AG09319 (cell line): ENCODE results near the gene ZDHHC11B.
"Not testable (repeated sequence)": the region's sequence is repeated elsewhere in the genome, so short reads cannot be mapped to it uniquely, and the experiment has no call there.

Experiments used
- DNase-seq: peaks from one replicate; pipeline ENCODE4 v3.0.0-alpha.2; 2010; ENCODE audit warnings: low read depth; ENCODE audit errors: extremely low read depth
- TF ChIP-seq, protein P1 (sequence below): IDR thresholded peaks from 2 replicates; pipeline ENCODE4 v1.5.1; 2011; ENCODE audit warnings: low read depth, mild to moderate bottlenecking, inconsistent platforms, low read length, moderate library complexity

ZDHHC11B gene

DNA sequence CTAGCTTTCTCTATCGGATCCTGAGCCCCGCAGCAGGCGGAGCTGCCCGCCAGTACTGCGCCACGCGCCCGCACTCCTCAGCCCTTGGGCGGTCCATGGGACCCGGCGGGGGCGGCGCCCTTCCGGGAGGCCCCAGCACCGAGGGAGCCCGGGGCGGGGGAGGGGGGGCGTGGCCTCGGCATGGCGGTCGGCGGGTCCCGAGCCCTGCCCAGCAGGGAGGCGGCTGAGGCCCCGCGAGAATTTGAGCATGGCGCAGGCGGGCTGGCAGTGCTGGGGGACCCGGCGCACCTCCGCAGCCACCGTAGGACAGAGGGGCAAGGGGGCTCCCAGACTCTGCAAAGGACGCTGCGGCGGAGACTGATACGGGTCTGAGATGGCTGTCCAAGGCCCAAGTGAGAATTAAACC is 6.8 kb downstream of the ZDHHC11B start:
- no peak for DNase-seq
- TF ChIP-seq, protein P1, sequence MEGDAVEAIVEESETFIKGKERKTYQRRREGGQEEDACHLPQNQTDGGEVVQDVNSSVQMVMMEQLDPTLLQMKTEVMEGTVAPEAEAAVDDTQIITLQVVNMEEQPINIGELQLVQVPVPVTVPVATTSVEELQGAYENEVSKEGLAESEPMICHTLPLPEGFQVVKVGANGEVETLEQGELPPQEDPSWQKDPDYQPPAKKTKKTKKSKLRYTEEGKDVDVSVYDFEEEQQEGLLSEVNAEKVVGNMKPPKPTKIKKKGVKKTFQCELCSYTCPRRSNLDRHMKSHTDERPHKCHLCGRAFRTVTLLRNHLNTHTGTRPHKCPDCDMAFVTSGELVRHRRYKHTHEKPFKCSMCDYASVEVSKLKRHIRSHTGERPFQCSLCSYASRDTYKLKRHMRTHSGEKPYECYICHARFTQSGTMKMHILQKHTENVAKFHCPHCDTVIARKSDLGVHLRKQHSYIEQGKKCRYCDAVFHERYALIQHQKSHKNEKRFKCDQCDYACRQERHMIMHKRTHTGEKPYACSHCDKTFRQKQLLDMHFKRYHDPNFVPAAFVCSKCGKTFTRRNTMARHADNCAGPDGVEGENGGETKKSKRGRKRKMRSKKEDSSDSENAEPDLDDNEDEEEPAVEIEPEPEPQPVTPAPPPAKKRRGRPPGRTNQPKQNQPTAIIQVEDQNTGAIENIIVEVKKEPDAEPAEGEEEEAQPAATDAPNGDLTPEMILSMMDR, result no peak

DNA sequence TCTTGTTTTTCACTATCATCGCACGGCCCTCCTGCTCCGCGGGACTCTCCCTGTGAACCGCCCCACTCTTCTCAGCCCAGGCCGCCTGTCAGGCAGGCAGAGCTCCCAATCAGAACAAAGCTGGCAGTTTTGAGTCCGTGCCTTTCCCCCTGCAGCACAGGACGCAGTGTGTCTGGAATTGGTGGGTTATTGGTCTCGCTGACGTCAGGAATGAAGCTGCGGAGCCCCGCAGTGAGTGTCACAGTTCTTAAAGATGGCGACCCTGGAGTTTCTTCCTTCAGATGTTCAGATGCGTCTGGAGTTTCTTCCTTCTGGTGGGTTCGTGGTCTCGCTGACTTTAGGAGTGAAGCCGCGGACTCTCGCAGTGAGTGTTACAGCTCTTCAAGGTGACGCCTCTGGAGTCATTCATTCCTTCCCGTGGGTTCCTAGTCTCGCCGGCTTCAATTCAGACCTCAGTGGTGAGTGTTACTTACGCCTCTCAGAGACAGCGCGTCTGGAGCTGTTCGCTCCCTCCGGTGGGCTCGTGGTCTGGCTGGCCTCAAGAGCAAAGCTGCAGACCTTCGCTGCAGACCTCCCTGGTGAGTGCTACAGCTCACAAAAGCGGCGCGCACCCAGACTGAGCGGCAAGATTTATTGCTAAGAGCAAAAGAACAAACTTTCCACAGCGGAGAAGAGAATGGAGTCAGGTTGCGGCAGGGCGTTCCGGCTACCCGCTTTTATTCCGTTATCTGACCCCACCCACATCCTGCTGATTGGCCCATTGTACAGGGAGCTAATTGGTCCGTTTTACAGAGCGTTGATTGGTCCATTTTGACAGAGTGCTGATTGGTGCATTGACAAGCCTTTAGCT is 7.4 kb downstream of the ZDHHC11B start:
- TF ChIP-seq, protein P1, result no peak
- no peak for DNase-seq

DNA sequence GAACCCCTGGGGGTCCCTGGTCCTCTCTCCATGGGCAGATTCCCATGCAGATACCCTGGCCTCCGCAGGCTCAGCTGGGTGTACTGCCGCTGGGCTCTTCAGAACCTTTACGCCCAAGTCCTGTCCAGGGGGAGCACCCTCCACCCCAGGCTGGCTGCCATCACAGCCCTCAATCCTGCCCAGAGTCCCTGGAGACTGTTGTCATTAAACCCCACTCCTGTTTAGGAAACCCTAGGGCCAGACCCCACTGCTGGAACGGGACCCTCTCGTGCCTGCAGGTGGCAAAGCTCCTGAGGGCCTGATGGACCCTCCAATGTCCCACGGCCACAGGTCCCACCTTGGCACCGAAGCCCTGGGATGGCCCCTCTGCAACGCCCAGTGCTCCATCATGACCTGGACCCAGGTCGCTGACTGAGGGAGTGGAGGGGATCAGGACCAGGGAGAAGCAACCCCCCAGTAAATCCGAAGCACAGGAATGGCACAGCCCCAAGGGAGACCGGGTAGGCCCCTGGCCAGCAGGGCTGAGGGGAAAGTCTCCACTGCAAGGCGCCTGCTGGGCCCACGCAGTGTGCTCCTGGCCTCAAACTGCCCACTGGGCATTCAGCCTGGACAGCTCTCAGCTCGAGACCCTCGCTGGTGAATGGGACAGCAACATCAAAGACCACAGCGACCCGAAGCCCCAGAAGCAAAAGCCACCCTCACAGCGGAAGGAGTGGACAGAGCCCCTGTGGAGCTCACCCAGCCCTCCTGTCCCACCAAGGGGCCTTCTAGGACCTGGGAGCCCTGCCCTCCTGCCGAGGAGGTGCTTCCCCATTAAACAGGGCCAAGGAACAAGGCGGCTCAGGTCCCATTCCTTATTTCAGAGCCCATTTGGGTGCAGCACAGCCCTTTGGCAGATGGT is 8.3 kb downstream of the ZDHHC11B start:
- no peak for DNase-seq
- TF ChIP-seq, protein P1, result no peak

DNA sequence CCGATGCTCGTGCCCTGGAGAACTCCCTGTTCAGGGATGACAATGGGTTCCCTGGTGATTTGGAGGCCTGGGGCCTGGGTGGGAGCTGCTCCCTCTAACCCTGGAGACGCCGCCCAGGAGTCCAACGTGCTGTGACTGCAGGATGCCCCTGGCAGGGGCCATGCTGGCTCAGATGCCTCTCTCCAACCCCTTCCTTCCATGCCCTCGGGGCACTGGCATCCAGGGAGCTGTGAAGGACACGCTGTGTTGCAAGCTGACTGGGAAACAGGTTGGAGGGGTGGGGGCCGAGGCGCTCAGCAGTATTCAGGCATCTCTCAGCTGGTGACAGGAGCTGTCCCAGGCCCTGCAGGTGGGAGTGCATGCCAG is 9.0 kb downstream of the ZDHHC11B start:
- not testable (repeated sequence) for DNase-seq

DNA sequence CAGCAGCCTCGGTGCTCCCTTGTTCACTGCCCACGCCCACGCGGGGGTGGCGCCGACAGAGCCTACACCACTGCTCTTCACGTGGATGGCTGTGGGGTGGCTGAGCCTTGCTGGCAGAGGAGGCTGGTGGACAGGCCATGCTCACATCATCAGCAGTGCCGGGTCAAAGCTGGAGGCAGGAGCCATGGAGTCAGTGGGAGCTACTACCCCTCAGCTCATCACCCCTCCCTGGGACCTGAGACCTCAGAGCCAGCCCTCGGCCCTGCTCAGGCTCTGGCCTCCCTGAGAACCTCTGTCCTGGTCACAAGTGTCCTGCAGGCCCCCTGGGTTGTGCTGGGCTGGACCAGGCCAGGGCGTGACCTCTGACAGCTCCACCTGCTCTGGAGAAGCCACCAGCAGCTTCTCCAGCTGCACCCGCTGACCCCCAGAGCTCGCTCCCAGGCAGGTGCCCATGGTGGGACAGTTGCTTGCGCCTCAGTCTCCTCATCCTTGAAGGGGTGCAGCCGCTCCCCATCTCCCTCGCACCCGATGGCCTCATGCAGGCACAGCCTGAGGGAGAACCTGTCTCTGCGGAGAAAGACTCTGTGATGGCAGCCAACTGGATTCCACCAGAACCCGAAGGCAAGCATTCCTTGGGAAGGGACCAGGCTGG is 9.5 kb downstream of the ZDHHC11B start:
- not testable (repeated sequence) for DNase-seq

DNA sequence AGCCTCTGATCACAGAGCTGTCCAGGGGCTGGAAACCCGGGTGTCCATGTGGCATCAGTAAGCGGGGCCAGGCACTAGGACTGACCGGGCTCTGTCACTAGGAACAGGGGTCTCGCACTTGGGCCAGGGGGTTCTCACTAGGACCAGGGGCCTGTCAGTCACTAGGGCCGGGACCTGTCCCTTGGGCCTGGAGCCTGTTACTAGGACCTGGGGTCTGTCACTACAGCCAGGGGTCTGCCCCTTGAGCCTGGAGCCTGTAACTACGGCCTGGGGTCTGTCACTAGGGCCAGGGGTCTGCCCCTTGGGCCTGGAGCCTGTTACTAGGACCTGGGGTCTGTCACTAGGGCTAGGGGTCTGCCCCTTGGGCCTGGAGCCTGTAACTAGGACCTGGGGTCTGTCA is 10.2 kb downstream of the ZDHHC11B start:
- DNase-seq, result not testable (repeated sequence)

DNA sequence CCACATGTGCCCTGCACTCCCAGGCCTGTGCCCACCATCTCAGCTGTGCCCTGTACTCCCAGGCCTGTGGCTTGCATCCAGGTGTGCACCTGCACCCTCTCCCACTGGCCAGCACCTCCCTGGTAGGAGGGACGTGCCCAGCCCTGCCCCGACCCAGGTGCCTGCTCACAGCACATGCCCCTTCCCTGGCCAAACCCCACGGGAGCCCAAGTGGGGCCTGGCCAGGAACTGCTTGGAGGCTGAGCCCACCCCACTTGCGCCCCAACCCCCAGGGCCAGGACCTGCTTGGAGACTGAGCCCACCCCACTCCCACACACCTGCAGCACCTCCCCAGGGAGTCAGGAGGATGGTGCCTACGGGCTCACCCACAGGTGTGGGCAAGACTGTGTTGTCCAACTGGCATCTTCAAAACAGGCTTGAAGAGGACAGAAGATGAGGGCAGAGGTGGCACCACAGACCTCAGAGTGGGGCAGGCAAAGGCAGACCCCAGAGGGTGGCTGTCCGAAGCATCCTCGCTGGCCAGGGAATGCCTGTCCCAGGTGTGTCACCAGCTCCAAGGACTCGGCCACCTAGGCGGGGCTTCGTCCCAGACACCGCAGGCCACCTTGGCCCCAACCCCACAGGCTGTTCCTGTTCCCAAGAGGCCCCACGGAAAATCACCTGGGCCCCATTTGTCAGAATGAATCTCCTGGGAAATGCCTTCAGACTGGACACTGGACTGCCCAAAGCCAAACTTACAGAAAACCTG is 10.8 kb downstream of the ZDHHC11B start:
- DNase-seq, result no peak
- TF ChIP-seq, protein P1, result no peak

DNA sequence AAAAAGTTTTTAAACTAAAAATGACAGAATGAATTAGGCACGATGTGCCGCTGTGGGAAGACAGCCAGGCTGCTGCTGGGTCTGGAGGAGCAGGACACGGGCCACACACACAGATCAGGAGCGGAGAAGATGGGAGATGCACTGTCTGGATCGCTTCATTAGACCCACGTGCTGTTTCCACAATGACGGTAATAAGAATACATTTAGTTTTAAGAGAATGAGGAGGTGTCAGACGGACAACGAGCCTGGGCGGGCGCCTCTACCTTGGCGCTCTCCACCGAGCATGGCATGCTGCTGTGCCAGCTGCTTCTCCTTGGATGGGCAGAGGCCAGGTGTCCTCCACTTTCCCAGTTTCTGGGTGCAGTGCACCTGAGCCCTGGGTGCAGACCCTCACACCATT is 11.6 kb downstream of the ZDHHC11B start:
- not testable (repeated sequence) for DNase-seq

DNA sequence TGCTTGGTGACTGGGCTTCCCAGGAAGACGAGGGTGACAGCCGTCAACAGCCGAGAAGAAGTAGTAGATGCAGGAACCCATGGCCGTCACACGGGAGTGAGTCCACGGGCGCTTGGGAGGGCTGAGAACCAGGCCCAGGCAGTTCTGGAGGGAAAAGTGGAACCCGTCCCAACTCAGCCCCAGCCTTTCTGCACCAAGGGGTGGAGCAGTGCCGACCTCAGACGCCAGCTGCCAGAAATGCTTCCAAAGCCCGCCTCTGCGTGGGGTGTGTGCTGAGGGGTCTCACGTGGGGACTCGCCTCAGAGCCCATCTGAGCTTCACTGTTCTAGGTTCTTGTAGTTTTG is 12.0 kb downstream of the ZDHHC11B start:
- DNase-seq, result not testable (repeated sequence)

DNA sequence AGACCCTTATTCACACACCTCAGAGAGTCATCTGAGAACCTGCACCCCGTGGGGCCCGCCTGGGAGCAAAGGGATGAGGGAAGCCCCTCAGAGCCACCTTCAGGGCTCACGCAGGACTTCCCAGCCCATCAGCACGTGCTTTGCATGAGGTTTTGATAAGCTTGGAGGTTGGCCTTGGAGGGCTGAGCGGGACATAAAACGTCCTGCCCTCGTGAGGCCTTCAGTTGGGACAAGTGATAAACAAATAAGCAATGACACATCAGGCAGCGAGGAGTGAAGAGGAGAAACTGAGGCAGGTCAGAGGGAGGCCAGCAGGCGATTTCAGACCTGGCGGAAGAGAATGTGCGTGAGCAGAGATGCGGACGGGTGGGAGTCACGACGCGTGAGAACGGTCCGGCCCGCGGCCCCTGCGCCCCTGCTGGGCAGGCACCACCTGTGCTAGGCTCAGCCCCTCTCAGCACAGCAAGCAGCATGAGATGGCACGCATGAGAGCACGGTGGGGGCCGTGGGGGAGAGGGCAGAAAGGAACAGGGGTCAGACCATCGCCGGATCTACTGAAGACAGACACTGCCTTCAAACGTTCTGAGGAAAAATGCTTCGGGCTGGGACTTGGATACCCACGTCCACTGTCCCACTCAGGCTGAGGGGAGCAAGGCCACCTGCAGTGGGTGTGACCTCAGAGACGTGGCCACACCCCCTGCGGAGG is 12.5 kb downstream of the ZDHHC11B start:
- DNase-seq, result not testable (repeated sequence)

DNA sequence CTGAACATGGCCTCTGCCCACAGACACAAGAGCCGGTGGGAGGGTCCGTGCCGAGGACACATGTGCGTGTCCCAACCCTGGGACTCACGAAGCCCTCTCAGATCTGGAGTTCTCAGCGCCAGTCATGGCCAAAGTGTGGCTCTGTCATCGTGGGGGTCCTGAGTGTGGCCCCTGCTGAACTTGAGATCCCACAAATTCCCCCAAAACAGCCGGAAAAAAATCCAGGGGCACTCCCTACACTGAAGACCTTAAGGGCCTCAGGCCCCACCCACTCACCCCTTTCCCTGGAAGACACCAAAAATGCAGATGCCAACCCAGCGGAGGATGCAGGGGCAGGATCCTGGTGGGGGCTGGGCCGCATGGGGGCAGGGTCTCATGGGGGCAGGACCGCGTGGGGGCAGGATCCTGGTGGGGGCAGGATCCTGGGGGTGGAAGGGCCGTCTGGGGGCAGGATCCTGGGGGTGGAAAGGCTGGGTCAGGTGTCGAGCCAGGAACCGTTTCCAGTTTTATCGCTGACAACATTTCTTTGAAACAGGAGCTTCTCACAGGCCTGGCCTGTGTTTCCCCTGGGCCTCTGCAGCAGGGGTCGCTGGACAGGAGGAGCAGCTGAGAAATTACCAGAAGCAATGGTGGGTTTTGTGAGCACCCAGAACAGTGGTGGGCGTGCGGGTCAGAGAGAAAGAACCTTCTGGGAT is 13.3 kb downstream of the ZDHHC11B start:
- not testable (repeated sequence) for DNase-seq

DNA sequence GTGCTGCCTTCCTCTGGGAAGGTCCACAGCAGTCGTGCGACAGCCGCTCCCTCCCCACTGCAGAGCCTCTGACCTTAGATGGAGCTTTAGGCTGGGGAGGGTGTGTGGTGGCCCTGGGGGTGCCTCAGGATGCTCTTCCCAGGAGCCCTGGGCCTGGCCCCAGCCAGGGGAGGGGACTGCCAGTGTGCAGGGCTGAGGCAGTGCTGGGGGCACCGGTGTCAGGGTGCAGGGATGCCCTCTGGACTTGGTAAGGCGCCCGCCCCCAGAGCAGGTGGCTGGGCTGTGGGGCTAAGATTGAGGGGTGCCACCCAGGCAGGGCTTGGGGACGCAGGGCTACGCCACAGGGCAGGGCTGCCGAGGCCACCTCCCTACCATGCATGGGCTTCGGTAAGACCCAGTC is 13.9 kb downstream of the ZDHHC11B start:
- DNase-seq, result not testable (repeated sequence)

DNA sequence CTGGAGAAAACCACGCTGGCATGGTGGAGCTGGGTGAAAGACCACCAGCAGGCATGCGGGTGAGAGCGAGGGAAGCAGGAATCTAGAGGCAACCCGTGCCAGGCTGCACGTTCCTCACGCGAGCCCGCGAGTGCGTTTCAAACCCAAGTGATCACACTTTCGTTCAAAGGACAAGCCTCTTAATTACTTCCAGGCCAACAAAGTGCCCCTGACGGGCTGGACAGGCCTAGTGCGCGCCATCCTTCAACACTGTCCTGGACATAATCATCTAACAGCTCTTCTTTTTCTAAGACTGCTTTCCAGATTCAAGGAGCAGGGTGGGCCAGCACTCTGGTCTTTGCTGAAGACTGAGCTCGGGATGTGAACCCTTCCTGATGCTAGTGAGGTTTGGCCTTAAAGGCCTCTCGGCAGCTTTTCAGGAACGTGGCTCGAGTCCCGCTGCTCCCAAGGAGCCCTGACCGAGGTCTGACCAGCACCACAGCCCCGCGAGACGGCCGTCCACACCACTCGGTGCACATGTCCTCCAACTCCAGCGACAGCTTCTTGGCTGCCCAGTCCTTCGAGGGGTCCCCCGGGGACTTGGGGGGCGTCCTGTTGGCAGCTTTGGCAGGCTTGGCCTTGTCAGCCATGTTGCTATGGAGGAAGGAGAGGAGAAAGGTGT is 14.9 kb downstream of the ZDHHC11B start:
- DNase-seq, result not testable (repeated sequence)
